MCF 10A (cell line): ENCODE data around the gene MEST. TPM values are rescaled to one million over a fixed set of nuclear protein-coding genes. Genes with fewer than 3 reads are reported as not detected.

Experiments used
- BruUV-seq: library from RNA; stranded (reverse); fragments of 400-500 nt; replicated peaks from 2 replicates; lab custom pipeline; 2021; lab: Mats Ljungman, UMichigan
- CTCF ChIA-PET: fragments of 300-600 bp; sonication (Branson Sonifier 250); formaldehyde crosslinking; extraction: SDS; loops from one replicate; lab custom pipeline; 2021; ENCODE audit warnings: antibody characterized with exemption, inconsistent platforms; lab: Yijun Ruan, JAX
- POLR2A ChIA-PET: fragments of 300-600, 350-650 bp; sonication (Branson Sonifier 250); formaldehyde crosslinking; extraction: SDS; loops from one replicate; lab custom pipeline; 2020; ENCODE audit warnings: antibody characterized with exemption, inconsistent platforms; lab: Yijun Ruan, JAX
- DNase-seq: peaks from one replicate; pipeline ENCODE4 v3.0.0-alpha.2; 2018; ENCODE audit not compliant: unreplicated experiment
- H3K27ac Mint-ChIP-seq: one replicate; pipeline ENCODE4 v1.8.0; 2022; ENCODE audit warnings: mild to moderate bottlenecking, low read depth, mixed read lengths; ENCODE audit not compliant: unreplicated experiment
- H3K27me3 Mint-ChIP-seq: one replicate; pipeline ENCODE4 v1.8.0; 2022; ENCODE audit warnings: mixed read lengths; ENCODE audit not compliant: insufficient read depth, unreplicated experiment
- H3K36me3 Mint-ChIP-seq: one replicate; pipeline ENCODE4 v1.8.0; 2022; ENCODE audit warnings: mild to moderate bottlenecking, moderate library complexity, mixed read lengths; ENCODE audit not compliant: insufficient read depth, unreplicated experiment
- H3K4me1 Mint-ChIP-seq: one replicate; pipeline ENCODE4 v1.8.0; 2022; ENCODE audit warnings: mixed read lengths; ENCODE audit not compliant: insufficient read depth, unreplicated experiment
- H3K4me3 Mint-ChIP-seq: one replicate; pipeline ENCODE4 v1.8.0; 2022; ENCODE audit warnings: mild to moderate bottlenecking, moderate library complexity, mixed read lengths; ENCODE audit not compliant: unreplicated experiment
- H3K9me3 Mint-ChIP-seq: one replicate; pipeline ENCODE4 v1.8.0; 2022; ENCODE audit warnings: mixed read lengths; ENCODE audit not compliant: unreplicated experiment
- intact Hi-C: fragments of 100-400 bp; cut with micrococcal nuclease; formaldehyde crosslinking; loops from 2 replicates; pipeline ENCODE4 v1.14.1; 2022
- total RNA-seq: library from RNA; stranded (reverse); gene quantifications from 2 replicates; pipeline ENCODE4 v1.2.3, GENCODE V29; 2022
- TF ChIP-seq, protein P1 (sequence below): fragments of 200-600 bp; IDR thresholded peaks from one replicate; pipeline ENCODE4 v1.8.0; 2022; ENCODE audit warnings: antibody characterized with exemption, mild to moderate bottlenecking; ENCODE audit not compliant: unreplicated experiment

The MEST gene
- total RNA-seq, 1 experiment from 2014 or later: 39.0 TPM

GRCh38 chr7:130454959-130455358, 36.9 kb upstream of the MEST start:
- Mint-ChIP-seq H3K9me3 (peaks cover 13% of the 10 kb centered on the region), H3K36me3 (no peaks in the 10 kb centered on the region), H3K27me3 (no peaks in the 10 kb centered on the region), H3K27ac (no peak overlapping the region), H3K4me1 (peaks cover 6% of the 10 kb centered on the region), H3K4me3 (no peak overlapping the region)
- CTCF ChIA-PET: interaction anchor here (0.7 kb wide), 1 partner anchor 225 kb away, joined by 4 read pairs; no protein-coding TSS in a partner anchor
- DNase-seq: no peak
- intact Hi-C loops: no loop called here
- POLR2A ChIA-PET: interaction anchor here (1.6 kb wide), 1 partner anchor 14 kb away, joined by 5 read pairs; the partner anchor contains the start of gene CEP41
- BruUV-seq: no TSS peak
- TF ChIP-seq, protein P1, sequence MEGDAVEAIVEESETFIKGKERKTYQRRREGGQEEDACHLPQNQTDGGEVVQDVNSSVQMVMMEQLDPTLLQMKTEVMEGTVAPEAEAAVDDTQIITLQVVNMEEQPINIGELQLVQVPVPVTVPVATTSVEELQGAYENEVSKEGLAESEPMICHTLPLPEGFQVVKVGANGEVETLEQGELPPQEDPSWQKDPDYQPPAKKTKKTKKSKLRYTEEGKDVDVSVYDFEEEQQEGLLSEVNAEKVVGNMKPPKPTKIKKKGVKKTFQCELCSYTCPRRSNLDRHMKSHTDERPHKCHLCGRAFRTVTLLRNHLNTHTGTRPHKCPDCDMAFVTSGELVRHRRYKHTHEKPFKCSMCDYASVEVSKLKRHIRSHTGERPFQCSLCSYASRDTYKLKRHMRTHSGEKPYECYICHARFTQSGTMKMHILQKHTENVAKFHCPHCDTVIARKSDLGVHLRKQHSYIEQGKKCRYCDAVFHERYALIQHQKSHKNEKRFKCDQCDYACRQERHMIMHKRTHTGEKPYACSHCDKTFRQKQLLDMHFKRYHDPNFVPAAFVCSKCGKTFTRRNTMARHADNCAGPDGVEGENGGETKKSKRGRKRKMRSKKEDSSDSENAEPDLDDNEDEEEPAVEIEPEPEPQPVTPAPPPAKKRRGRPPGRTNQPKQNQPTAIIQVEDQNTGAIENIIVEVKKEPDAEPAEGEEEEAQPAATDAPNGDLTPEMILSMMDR: no peak

DNA sequence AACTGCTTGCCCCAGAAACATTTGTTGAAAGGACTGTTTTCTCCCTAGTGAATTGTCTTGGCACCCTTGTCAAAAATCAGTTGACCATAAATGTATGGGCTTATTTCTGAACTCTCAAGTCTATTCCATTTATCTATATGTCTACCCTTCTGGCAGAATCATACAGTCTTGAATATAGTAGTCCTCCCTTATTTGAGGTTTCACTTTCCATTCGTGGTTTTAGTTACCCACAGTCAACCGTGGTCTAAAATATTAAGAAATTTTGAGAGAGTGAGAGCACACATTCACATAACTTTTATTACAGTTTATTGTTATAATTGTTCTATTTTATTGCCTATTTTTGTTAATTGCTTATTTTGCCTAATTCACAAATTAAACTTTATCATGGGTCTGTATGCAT, 33.6 kb upstream of the MEST start:
- H3K36me3 Mint-ChIP-seq: no peaks in the 10 kb centered on the region
- TF ChIP-seq, protein P1: no peak
- no peak for DNase-seq
- peaks cover 6% of the 10 kb centered on the region for H3K4me1 Mint-ChIP-seq
- CTCF ChIA-PET: no interaction called here
- no peak overlapping the region for H3K27ac Mint-ChIP-seq
- H3K27me3 Mint-ChIP-seq: no peaks in the 10 kb centered on the region
- peaks cover 13% of the 10 kb centered on the region for H3K9me3 Mint-ChIP-seq
- POLR2A ChIA-PET: interaction anchor here (1.6 kb wide), 1 partner anchor 17 kb away, joined by 3 read pairs; the partner anchor contains the start of gene CEP41
- intact Hi-C loops: no loop called here
- H3K4me3 Mint-ChIP-seq: no peak overlapping the region
- BruUV-seq: no TSS peak

DNA sequence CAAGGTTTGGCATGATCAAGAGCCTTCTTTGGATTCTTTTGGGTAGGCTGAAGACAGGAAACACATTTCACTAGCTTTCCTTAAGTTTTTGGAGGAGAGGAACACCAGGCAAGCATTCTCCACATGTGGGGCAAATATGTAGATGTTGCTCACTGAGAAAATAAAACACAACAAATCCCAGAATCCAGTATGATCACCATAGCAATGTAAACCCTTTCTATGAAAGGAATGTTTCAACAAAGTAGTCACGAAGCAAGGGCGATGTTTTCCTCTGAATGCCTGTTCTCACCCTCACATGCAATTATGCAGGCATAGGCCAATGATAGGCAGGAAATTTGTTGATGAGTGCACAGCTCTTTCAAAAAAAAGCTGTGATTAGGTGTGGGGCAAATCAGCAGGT, 30.6 kb upstream of the MEST start:
- Mint-ChIP-seq H3K27me3 (no peaks in the 10 kb centered on the region), H3K9me3 (peaks cover 13% of the 10 kb centered on the region), H3K27ac (no peak overlapping the region), H3K36me3 (no peaks in the 10 kb centered on the region), H3K4me1 (no peaks in the 10 kb centered on the region), H3K4me3 (no peak overlapping the region)
- no TSS peak for BruUV-seq
- ChIA-PET POLR2A (no interaction called here), CTCF (no interaction called here)
- TF ChIP-seq, protein P1: no peak
- intact Hi-C loops: no loop called here
- no peak for DNase-seq

DNA sequence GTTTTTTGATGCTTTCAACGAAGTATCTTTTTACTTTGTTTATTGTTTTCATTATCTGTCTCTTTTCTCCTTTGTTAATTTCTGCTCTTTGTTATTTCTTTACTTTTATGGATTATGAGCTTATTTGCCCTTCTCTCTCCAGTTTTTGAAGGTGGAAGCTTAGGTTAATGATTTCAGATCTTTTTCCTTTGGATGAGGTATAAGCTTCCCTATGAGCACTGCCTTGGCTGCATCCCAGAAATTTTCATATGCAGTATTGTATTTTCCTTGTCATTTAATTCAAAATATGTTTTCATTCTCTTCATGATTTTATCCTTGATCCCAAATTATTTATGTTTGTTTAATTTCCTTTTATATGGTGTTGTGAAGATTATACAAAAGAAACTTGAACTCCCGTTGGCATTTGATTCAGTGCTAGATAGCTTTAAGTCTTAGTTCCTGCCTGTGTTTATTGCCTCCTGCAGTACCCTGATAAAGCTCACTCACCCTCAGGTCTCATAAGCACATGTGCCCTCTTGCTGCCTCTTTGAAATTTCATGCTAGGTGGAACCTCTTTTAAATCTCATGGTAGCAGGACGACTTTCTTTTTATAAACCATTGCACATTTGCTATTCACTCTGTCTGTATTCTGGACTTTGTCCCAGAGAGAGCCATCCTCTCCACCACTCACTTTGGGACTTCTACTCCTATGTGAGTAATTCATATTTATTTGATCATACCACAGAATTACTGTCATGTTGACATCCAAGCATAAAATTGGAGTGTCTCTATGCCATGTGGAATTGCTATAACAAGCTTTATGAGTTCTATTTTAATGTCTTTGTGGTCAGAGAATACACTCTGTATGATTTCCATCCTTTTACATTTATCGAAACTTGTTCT, 28.1 kb upstream of the MEST start:
- ChIA-PET CTCF (interaction anchor here (0.5 to 0.6 kb wide), 2 partner anchors 259 to 1854 kb away, joined by 3 to 4 read pairs; no protein-coding TSS in a partner anchor), POLR2A (no interaction called here)
- no TSS peak for BruUV-seq
- no peak overlapping the region for H3K4me3 Mint-ChIP-seq
- peaks cover 5% of the 10 kb centered on the region for H3K9me3 Mint-ChIP-seq
- H3K27ac Mint-ChIP-seq: no peak overlapping the region
- H3K36me3 Mint-ChIP-seq: no peaks in the 10 kb centered on the region
- TF ChIP-seq, protein P1: no peak
- no peak for DNase-seq
- intact Hi-C loops: no loop called here
- H3K4me1 Mint-ChIP-seq: no peaks in the 10 kb centered on the region
- no peaks in the 10 kb centered on the region for H3K27me3 Mint-ChIP-seq
